DOHH2 (cell line): ENCODE data around the gene P2RY4.
"Not testable (repeated sequence)": the region's sequence is repeated elsewhere in the genome, so short reads cannot be mapped to it uniquely, and the experiment has no call there.

ENCODE experiments used
- H3F3A ChIP-seq: fragments of 200-600 bp; sonication (generic), shearing (Covaris generic); 2 replicates; pipeline ENCODE4 v1.6.0; 2016; ENCODE audit warnings: antibody characterized with exemption, mild to moderate bottlenecking; ENCODE audit not compliant: control insufficient read depth, insufficient read depth
- H3K27ac ChIP-seq: fragments of 200-600 bp; sonication (generic); 2 replicates; pipeline ENCODE4 v1.5.1; 2014; ENCODE audit warnings: low read depth, mild to moderate bottlenecking, low read length, moderate library complexity
- H3K27me3 ChIP-seq: fragments of 200-600 bp; sonication (generic); 2 replicates; pipeline ENCODE4 v1.6.1; 2014; ENCODE audit warnings: mild to moderate bottlenecking, low read length, mixed read lengths; ENCODE audit not compliant: control insufficient read depth
- H3K36me3 ChIP-seq: fragments of 200-600 bp; sonication (generic); 2 replicates; pipeline ENCODE4 v1.6.1; 2014; ENCODE audit warnings: mild to moderate bottlenecking, low read length, moderate library complexity, mixed read lengths; ENCODE audit not compliant: control insufficient read depth
- H3K4me1 ChIP-seq: fragments of 200-600 bp; sonication (generic); 2 replicates; pipeline ENCODE4 v1.6.1; 2014; ENCODE audit warnings: mild to moderate bottlenecking, low read length, mixed read lengths; ENCODE audit not compliant: control insufficient read depth
- H3K4me2 ChIP-seq: fragments of 200-600 bp; sonication (generic); 2 replicates; pipeline ENCODE4 v1.6.0; 2014; ENCODE audit warnings: mild to moderate bottlenecking, low read length, moderate library complexity
- H3K4me3 ChIP-seq: fragments of 200-600 bp; sonication (generic); 2 replicates; pipeline ENCODE4 v1.5.1; 2014; ENCODE audit warnings: mild to moderate bottlenecking, low read length, mixed read lengths
- H3K79me2 ChIP-seq: fragments of 200-600 bp; sonication (generic); 2 replicates; pipeline ENCODE4 v1.6.1; 2014; ENCODE audit warnings: mild to moderate bottlenecking, low read length, mixed read lengths; ENCODE audit not compliant: control insufficient read depth
- H3K9me2 ChIP-seq: fragments of 200-600 bp; sonication (generic); replicated peaks from 2 replicates; pipeline ENCODE4 v1.6.1; 2014; ENCODE audit warnings: mild to moderate bottlenecking, low read length, mixed read lengths; ENCODE audit not compliant: control insufficient read depth
- H3K9me3 ChIP-seq: fragments of 200-600 bp; sonication (generic); 2 replicates; pipeline ENCODE4 v1.6.1; 2014; ENCODE audit warnings: antibody characterized with exemption, low read length, mixed read lengths; ENCODE audit not compliant: control insufficient read depth, insufficient read depth
- H4K20me1 ChIP-seq: fragments of 200-600 bp; sonication (generic); 2 replicates; pipeline ENCODE4 v1.6.0; 2014; ENCODE audit warnings: low read depth, mild to moderate bottlenecking, antibody characterized with exemption, low read length, moderate library complexity; ENCODE audit not compliant: control insufficient read depth, insufficient read depth
- EZH2phosphoT487 ChIP-seq: fragments of 200-600 bp; sonication (generic); IDR thresholded peaks from 2 replicates; pipeline ENCODE4 v1.6.1; 2017; ENCODE audit warnings: borderline replicate concordance, mild to moderate bottlenecking, antibody characterized with exemption, low read length, moderate library complexity, mixed read lengths
- TF ChIP-seq, protein P1 (sequence below): fragments of 200-600 bp; sonication (generic); IDR thresholded peaks from one replicate; pipeline ENCODE4 v1.5.1; 2014; ENCODE audit warnings: antibody characterized with exemption, mild to moderate bottlenecking, low read depth, low read length; ENCODE audit not compliant: poor library complexity, severe bottlenecking

P2RY4 gene

DNA sequence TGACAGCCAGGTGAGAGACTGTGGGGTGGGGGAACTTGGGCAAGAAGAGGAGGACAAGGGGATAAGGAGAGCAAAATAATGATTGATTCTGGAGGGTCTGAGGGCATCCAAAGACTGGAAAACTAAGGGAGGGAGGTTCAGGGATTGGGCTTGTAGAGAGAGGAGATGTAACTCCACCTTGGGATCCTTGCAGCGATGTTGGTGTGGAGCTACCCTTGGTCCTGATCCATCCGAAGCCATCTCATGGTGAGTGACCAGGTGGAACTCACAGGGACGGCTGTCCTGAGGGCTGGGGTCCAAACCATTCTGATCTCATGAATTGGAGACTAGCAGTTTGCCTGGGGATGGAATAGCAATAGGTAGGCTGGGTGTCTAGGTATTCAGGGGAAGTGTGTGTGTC, 20.6 kb upstream of the P2RY4 start:
- no peaks in the 10 kb centered on the region for H4K20me1 ChIP-seq
- no peaks in the 10 kb centered on the region for H3F3A ChIP-seq
- H3K4me3 ChIP-seq, result no peak overlapping the region
- no peaks in the 10 kb centered on the region for H3K9me2 ChIP-seq
- H3K27ac ChIP-seq, result no peak overlapping the region
- H3K79me2 ChIP-seq, result no peaks in the 10 kb centered on the region
- H3K36me3 ChIP-seq, result no peaks in the 10 kb centered on the region
- TF ChIP-seq, protein P1, sequence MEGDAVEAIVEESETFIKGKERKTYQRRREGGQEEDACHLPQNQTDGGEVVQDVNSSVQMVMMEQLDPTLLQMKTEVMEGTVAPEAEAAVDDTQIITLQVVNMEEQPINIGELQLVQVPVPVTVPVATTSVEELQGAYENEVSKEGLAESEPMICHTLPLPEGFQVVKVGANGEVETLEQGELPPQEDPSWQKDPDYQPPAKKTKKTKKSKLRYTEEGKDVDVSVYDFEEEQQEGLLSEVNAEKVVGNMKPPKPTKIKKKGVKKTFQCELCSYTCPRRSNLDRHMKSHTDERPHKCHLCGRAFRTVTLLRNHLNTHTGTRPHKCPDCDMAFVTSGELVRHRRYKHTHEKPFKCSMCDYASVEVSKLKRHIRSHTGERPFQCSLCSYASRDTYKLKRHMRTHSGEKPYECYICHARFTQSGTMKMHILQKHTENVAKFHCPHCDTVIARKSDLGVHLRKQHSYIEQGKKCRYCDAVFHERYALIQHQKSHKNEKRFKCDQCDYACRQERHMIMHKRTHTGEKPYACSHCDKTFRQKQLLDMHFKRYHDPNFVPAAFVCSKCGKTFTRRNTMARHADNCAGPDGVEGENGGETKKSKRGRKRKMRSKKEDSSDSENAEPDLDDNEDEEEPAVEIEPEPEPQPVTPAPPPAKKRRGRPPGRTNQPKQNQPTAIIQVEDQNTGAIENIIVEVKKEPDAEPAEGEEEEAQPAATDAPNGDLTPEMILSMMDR, result no peak
- no peak for TF ChIP-seq EZH2phosphoT487
- H3K27me3 ChIP-seq, result no peaks in the 10 kb centered on the region
- no peak overlapping the region for H3K4me2 ChIP-seq
- no peaks in the 10 kb centered on the region for H3K4me1 ChIP-seq
- H3K9me3 ChIP-seq, result no peaks in the 10 kb centered on the region

DNA sequence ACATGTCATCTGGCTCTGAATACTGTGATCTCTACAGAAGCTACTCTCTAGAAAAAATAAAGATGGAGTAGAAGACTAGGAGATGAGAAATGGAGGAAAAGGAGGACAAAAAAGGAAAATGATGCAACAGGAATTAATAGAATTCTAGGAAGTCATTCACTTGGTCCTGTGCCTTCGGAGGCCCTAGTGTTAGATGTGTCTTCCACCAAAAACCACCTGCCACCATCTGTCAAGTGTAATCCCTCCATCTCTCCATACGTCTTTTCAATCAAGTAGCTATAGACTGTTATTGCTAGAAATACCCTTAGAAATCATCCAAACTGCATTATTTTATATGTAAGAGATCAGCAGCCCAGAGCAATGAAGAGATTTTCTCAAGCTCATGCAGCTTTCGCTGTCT, 19.1 kb upstream of the P2RY4 start:
- H3K9me3 ChIP-seq, result no peaks in the 10 kb centered on the region
- no peaks in the 10 kb centered on the region for H3K36me3 ChIP-seq
- H3K27ac ChIP-seq, result no peak overlapping the region
- H3K9me2 ChIP-seq, result no peaks in the 10 kb centered on the region
- no peak overlapping the region for H3K4me3 ChIP-seq
- H3K4me2 ChIP-seq, result no peak overlapping the region
- H3F3A ChIP-seq, result no peaks in the 10 kb centered on the region
- H4K20me1 ChIP-seq, result no peaks in the 10 kb centered on the region
- no peaks in the 10 kb centered on the region for H3K79me2 ChIP-seq
- H3K27me3 ChIP-seq, result no peaks in the 10 kb centered on the region
- no peaks in the 10 kb centered on the region for H3K4me1 ChIP-seq
- TF ChIP-seq EZH2phosphoT487, result no peak
- TF ChIP-seq, protein P1, result no peak

DNA sequence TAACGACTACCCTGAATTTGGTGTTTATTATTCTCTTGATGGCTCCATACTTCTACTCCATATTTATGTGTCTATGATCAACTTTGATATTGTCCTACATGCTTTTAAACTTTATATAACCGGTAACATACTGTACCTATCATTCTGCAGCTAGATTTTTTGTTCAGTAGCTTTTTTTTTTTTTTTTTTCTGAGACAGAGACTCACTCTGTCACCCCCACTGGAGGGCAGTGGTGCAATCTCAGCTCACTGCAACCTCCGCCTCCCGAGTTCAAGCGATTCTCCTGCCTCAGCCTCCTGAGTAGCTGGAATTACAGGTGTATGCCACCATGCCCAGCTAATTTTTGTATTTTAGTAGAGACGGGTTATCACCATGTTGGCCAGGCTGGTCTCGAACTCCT, 14.0 kb upstream of the P2RY4 start:
- H3K79me2 ChIP-seq, H3K9me3 ChIP-seq, H3F3A ChIP-seq, H3K4me2 ChIP-seq, H4K20me1 ChIP-seq, H3K27me3 ChIP-seq, H3K36me3 ChIP-seq, H3K27ac ChIP-seq, H3K4me3 ChIP-seq, H3K9me2 ChIP-seq, H3K4me1 ChIP-seq: not testable (repeated sequence)

DNA sequence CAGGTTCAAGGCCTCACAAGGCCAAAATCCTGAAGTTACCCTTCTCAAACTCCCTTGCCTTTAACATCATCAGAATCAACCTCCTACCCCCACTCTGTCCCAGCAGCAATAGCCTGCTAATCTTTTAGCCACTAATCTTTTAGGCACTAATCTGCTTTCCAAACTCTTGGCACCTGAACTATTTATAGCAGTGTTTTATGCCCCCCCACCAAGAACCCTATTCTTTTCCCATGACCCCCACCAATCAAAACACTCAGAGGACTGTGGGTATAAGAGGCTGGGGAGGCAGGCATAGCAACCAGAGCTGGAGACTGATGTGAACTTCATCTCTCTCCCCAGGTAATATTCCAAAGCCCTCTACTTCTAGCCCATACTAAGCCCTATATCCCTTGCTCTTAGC, 8.0 kb upstream of the P2RY4 start, which contains the start of gene ARR3:
TSS of gene ARR3 (plus strand) at position 301 of the 400 bp plus-strand sequence. CDS start 1,052 bp downstream, outside the sequence.
- Histone ChIP-seq H3K4me2 (no peak within 1 kb of the TSS), H3K27me3 (no peaks in the 10 kb centered on the region; the same call in 1 of the 2 replicates), H3K79me2 (no peaks in the 10 kb centered on the region), H3F3A (no peaks in the 10 kb centered on the region), H4K20me1 (no peaks in the 10 kb centered on the region), H3K9me3 (no peaks in the 10 kb centered on the region), H3K4me3 (no peak within 1 kb of the TSS), H3K9me2 (no peaks in the 10 kb centered on the region), H3K27ac (no peak within 1 kb of the TSS), H3K36me3 (no peaks in the 10 kb centered on the region), H3K4me1 (no peaks in the 10 kb centered on the region)
- TF ChIP-seq EZH2phosphoT487, result no peak
- TF ChIP-seq, protein P1, result no peak
